ENCODE results near the gene IGFN1.

GRCh38 chr1:201264554-201264953 is 73.9 kb downstream of the IGFN1 start:
- no peak for TF ChIP-seq EZH2 (IDR thresholded peaks at IDR 0.05; ENCODE audit: low read depth)
- no peak for TF ChIP-seq CTCF (conservative IDR thresholded peaks at IDR 0.05)
